ENCODE measurements around the gene BLOC1S5. TPM values are rescaled to one million over a fixed set of nuclear protein-coding genes. Genes with fewer than 3 reads are reported as not detected.
A peak's percentile ranks its signal among the peaks of the same experiment; 100 is the strongest.
"Not testable (repeated sequence)": the region's sequence is repeated elsewhere in the genome, so short reads cannot be mapped to it uniquely, and the experiment has no call there.

BLOC1S5 gene
- polyA plus RNA-seq, 1 donor, result 12.1 TPM

DNA sequence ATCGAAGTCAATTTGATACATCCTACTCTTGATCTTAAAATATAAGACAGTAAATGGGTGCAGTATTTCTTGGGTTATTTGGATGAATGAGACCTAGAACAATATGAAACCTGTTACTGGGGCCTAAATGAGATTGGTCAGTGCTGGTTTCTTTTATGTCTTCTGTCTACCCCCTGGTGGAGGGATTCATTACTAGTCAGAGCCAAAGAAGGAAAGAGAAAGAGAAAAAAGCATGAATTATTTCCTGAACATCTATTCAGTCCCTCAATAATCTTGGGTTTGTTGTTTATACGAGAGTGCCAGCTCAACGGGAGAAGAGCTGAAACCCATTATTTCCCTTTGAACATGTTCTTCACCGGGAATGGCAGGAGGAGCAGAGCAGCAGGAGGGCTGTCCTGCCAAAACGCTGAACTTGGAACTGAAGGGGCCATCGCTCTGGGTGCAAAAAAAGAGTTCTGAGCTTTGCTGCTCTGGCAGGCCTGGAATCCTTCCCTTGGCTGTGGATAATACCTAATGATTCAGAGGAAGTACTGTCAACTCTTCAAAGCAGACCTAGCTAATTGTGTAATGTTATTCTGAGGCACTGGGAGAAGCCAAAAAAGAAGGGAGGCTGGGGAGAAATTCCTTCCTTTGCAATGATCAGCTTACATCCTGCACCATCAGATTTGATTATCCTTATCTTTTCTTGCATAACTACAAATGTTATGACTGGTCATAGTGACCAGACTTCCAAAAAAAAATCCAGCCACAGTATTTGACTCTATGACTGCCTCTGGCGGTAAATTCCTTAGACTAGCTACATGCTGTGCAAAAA is 72.0 kb downstream of the BLOC1S5 start:
- DNase-seq, result peak; percentile 16

DNA sequence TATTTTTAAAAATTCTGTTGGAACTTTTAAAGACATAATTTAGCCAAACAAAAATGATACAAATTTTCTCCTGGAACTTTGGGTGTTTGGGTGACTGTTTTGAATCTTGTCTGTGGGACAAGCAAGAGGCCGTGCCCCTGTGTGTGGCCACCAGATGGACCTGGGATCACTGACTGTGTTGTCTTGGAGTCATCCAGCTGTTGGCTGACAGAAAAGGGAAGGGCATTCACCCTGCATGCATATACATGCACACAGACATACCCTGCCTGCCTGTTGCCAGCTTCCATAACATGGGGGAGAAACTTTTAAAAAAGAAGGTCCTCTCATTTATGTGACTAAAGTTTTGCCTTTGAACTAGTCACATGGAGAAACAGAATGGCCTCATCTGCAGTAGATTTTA is 72.7 kb downstream of the BLOC1S5 start:
- no peak for DNase-seq

DNA sequence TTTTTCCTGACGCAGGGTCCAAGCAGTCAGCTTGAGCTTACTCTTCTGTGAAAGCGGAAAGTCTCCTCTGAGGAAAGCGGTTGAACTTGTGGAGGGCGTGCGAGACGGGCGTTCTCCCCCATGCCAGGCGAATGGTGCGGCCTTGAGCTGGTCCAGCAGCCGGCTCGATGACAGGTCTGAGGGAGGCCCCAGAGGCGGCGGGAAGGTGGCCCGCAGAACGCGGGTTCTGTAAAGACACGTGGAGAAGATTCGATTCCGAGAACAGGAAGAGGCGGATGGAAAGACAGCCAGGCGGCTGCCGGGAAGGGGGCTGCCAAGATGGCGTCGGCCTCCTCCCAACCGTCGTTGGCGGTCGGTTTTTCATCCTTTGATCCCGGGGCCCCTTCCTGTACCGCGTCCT is 78.0 kb downstream of the BLOC1S5 start:
- DNase-seq, result no peak

DNA sequence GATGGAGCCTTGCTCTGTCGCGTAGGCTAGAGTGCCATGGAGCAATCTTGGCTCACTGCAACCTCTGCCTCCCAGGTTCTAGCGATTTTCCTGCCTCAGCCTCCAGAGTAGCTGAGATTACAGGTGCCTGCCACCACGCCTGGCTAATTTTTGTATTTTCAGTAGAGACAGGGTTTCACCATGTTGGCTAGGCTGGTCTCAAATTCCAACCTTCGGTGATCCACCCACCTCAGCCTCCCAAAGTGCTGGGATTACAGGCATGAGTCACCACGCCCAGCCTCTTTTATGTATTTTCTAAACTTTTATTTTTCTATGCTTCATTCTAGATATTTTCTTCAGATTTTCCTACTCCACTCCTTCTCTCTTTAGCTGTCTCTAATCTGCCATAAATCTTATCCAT is 80.2 kb downstream of the BLOC1S5 start:
- DNase-seq, result not testable (repeated sequence)

DNA sequence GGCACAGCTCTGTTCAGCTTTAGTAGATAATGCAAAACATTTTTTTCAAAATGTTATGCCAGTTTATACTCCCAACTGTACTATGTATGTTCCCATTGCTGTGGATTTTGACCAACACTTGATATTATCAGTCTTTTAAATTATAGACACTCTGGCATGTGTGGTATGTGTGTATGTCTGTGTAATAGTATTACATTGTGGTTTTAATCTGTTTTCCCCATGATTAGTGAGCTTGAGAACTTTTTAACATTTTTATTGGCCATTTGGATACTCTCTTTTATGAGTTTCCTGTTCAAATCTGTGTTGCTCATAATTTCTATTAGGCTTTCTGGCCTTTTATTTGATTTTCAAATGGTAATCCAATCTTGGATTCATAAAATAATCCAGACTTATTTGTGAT is 84.4 kb downstream of the BLOC1S5 start:
- DNase-seq, result no peak

DNA sequence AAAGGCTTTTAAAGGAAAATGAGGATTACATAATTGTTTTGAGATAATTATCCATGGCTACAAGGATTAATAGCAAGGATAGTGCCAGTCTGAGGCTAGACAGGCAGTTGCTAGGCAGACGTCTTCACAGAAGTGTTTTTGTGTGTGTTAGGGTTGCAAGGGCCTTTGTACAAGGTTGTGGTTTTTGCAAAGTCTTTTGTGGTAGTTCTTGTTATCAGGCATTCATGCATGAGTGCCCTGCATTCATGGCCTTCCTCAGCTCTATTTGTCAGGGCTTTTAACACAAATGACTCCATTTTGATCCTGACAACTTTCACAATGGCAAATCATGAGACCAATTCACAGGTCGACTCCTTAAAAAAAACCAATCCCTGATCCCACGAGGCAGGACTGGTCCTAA is 85.5 kb downstream of the BLOC1S5 start:
- no peak for DNase-seq

DNA sequence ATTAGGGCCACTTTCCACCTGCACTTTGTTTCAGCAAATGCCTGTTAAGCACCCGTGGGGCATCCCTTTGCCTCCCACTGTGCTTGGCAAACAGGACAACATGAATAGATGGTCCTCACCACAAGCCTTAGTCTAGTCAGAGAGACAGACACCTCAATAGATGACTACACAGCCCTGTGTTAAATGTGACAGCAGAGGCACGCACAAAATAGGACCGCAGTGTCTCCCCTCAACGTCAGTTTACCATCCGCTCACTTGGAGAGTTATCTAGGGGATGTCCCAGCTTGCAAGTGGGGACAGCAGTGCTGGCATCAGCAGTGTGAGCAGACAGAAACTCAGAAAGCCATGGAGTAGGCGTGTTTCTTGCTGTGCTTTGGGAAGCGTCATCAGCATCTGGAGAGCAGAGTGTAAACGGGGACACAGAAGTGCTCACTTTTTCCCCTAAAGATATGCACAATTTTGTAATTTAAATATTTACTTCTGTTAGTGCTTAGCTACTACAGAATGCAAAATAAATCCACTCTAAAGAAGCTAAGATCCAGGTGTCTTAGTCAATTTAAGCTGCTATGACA is 87.6 kb downstream of the BLOC1S5 start:
- no peak for DNase-seq

DNA sequence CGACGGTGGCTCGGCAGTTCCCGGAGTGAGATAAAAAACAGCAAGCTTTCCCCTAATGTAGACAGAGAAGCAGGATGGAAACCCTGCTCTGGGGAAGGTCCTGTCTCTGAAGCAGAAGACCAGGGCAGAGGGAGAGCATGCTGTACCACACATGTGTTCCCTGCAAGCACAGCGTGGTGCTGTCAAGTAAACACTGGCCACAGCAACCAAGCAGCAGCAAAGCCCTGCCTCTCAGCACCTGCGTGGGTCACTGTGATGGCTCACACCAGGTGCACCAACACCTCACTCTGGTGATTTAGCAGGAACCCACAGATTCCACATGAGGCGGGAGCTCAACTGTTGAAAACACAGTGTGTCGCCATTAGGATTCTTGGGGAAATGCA is 88.4 kb downstream of the BLOC1S5 start:
- DNase-seq, result no peak

DNA sequence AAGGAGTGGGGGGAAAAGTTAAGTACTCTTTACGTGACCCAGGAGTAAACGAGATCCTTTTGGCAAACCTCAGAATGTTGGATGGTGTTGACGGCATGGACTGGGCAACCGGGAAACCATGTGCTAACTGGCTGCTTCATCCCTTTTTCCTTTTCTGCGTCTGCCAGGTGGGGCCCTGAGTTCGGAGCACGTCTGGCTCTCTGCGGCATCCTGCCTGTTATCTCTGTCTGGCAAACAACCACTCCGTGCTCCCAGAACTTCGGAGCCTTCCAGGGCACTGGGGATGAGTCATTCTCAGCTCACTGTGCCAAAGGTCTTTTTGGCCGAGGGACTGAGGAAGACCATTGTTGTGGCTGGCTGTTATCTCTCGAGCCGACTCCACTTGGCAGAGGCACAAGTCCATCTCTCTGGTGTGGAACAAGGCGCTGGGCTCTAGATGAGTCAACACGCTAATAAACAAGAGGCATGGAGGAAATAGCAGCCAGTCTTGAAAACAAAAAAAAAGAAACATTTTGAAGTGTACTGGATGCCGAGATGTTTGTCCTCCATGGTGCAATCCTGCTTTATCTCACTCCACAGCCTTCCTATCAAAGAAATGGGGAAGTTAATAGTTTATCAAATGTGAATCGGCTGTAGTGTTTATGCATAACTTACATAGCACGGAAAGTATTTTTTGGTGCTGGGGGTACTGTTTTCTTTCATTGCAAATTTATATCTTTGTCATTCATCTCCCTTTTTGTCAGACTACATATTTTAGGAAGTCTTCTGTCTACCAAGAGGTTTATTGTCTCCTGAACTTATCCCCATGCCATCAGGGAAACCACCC is 89.0 kb downstream of the BLOC1S5 start:
- DNase-seq, result peak; percentile 21

DNA sequence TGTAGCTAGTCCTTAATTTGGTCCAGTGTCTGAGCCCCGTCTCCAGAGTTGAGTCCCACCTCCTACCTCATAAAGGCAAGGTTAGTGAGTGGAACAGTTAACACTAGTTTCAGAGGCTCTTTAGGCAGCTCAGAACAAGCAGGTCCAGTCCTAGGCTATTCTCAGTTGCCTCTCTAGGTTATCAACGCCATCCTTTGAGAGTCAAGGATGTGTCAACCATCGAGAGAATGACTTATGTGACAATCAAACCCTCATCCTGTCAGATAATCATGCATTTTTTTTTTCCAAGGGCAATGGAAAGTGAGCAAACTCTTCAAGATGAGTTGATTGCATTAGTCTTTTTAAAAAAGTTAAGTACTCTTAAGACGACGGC is 89.6 kb downstream of the BLOC1S5 start:
- DNase-seq, result no peak

DNA sequence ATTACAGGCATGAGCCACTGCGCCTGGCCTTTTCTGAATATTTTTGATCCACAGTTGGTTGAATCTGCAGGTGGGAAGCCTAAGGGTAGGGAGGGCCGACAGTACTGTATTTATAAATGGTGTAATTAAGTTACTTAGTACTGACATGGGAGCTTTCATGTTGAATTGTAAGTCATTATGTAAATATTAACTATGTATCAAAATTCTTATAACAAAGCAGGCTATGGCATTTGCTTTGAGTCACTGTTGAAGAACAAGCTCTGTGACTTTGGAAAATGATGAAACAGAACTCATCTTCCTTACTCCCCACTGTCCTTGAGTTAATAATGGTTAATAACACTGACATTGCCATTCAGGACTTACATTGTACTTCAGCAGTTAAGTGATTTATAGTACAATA is 90.6 kb downstream of the BLOC1S5 start:
- DNase-seq, result no peak

DNA sequence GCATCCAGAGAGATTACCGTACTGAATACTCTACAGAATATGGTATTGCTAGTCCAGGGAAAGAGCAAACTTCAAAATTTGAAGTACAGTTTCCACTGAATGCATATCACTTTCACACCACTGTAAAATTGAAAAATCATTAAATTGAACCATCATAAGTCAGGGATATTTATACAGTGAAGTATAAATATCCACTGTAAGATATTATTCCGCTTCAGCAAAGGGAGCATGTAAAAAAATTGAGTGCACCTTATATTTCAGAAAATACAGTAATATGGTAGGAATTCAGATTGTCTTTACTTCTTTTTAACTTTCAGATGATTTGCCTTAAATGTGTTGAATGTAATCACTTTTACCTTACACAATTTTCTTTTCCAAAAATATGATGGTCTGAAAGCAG is 92.7 kb downstream of the BLOC1S5 start:
- DNase-seq, result no peak

DNA sequence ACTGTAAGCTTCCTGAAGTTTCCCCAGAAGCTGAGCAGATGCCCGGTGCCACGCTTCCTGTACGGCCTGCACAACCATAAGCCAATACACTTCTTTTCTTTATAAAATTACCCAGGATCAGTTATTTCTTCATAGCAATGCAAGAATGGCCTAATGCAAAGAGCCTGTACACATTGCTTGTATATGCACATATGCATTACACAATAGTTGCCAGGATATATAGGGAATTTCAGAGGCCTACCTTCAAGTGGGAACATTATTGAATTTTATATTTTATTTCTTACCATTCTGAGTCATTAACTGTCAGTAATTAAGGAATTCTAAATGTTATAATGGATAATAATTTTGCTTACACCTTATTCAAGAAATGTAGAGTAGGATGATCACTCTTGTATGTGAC is 93.6 kb downstream of the BLOC1S5 start:
- no peak for DNase-seq

Other genes with a start within 250 kb of the BLOC1S5 start
- gene TXNDC5, start 153.6 kb downstream of the BLOC1S5 start, polyA plus RNA-seq (ENCODE audit: insufficient read length), result 88.1 TPM
- gene EEF1E1, start 38.2 kb upstream of the BLOC1S5 start, polyA plus RNA-seq (ENCODE audit: insufficient read length), result 18.2 TPM

Measured in hindlimb muscle (tissue), 1 donor.